HEK293 (cell line): ENCODE results near the gene C9orf72.

ENCODE experiments used
- GLI4 ChIP-seq: fragments of 450-650 bp; formaldehyde crosslinking; IDR thresholded peaks from 2 replicates; pipeline ENCODE4 v1.5.1; 2016; ENCODE audit warnings: missing biosample characterization, missing genetic modification characterization
- SP3 ChIP-seq: fragments of 450-650 bp; formaldehyde crosslinking; IDR thresholded peaks from 2 replicates; pipeline ENCODE4 v1.5.1; 2016; ENCODE audit warnings: missing biosample characterization, missing genetic modification characterization
- TSHZ1 ChIP-seq: fragments of 450-650 bp; formaldehyde crosslinking; IDR thresholded peaks from 2 replicates; pipeline ENCODE4 v1.5.1; 2016; ENCODE audit warnings: missing biosample characterization, missing genetic modification characterization, borderline replicate concordance
- ZBTB11 ChIP-seq: fragments of 450-650 bp; formaldehyde crosslinking; conservative IDR thresholded peaks from 2 replicates; pipeline ENCODE4 v1.5.1; 2016; ENCODE audit warnings: low read depth, missing biosample characterization, missing genetic modification characterization
- ZBTB6 ChIP-seq: fragments of 450-650 bp; formaldehyde crosslinking; IDR thresholded peaks from 2 replicates; pipeline ENCODE4 v1.5.1; 2017; ENCODE audit warnings: missing biosample characterization, missing genetic modification characterization
- ZNF146 ChIP-seq: fragments of 450-650 bp; formaldehyde crosslinking; IDR thresholded peaks from 2 replicates; pipeline ENCODE4 v1.5.1; 2016; ENCODE audit warnings: missing biosample characterization, missing genetic modification characterization
- ZNF16 ChIP-seq: fragments of 450-650 bp; formaldehyde crosslinking; IDR thresholded peaks from 2 replicates; pipeline ENCODE4 v1.5.1; 2016; ENCODE audit warnings: low read depth, missing biosample characterization, missing genetic modification characterization
- ZNF2 ChIP-seq: fragments of 450-650 bp; formaldehyde crosslinking; IDR thresholded peaks from 2 replicates; pipeline ENCODE4 v1.5.1; 2016; ENCODE audit warnings: missing biosample characterization, missing genetic modification characterization
- ZNF202 ChIP-seq: fragments of 450-650 bp; formaldehyde crosslinking; IDR thresholded peaks from 2 replicates; pipeline ENCODE4 v1.5.1; 2016; ENCODE audit warnings: missing biosample characterization, missing genetic modification characterization, borderline replicate concordance
- ZNF302 ChIP-seq: fragments of 450-650 bp; formaldehyde crosslinking; IDR thresholded peaks from 2 replicates; pipeline ENCODE4 v1.5.1; 2016; ENCODE audit warnings: missing biosample characterization, missing genetic modification characterization, low read depth
- ZNF426 ChIP-seq: fragments of 450-650 bp; formaldehyde crosslinking; IDR thresholded peaks from 2 replicates; pipeline ENCODE4 v1.5.1; 2017; ENCODE audit warnings: missing biosample characterization, missing genetic modification characterization, mild to moderate bottlenecking, inconsistent platforms, moderate library complexity
- ZNF544 ChIP-seq: fragments of 450-650 bp; formaldehyde crosslinking; IDR thresholded peaks from 2 replicates; pipeline ENCODE4 v1.5.0; 2017; ENCODE audit warnings: missing biosample characterization, missing genetic modification characterization
- ZNF561 ChIP-seq: fragments of 450-650 bp; IDR thresholded peaks from 2 replicates; pipeline ENCODE4 v1.5.1; 2018; ENCODE audit warnings: missing biosample characterization, missing genetic modification characterization, borderline replicate concordance
- ZNF654 ChIP-seq: fragments of 450-650 bp; formaldehyde crosslinking; IDR thresholded peaks from 2 replicates; pipeline ENCODE4 v1.5.1; 2016; ENCODE audit warnings: low read depth, missing biosample characterization, missing genetic modification characterization
- TF ChIP-seq, protein P1 (sequence below): fragments of 450-650 bp; formaldehyde crosslinking; IDR thresholded peaks from 2 replicates; pipeline ENCODE4 v1.5.1; 2016; ENCODE audit warnings: missing biosample characterization, missing genetic modification characterization
- TF ChIP-seq, protein P2 (sequence below): fragments of 450-650 bp; formaldehyde crosslinking; IDR thresholded peaks from 2 replicates; pipeline ENCODE4 v1.5.1; 2016; ENCODE audit warnings: missing biosample characterization, missing genetic modification characterization
- TF ChIP-seq, protein P3 (sequence below): fragments of 450-650 bp; formaldehyde crosslinking; IDR thresholded peaks from 2 replicates; pipeline ENCODE4 v1.5.1; 2016; ENCODE audit warnings: missing biosample characterization, missing genetic modification characterization
- TF ChIP-seq, protein P4 (sequence below): fragments of 450-650 bp; formaldehyde crosslinking; IDR thresholded peaks from 2 replicates; pipeline ENCODE4 v1.5.1; 2016; ENCODE audit warnings: missing biosample characterization, missing genetic modification characterization, low read depth

Gene C9orf72

GRCh38 chr9:27528076-27528885, 45.0 kb downstream of the C9orf72 start (continued):
- TF ChIP-seq, protein P1, sequence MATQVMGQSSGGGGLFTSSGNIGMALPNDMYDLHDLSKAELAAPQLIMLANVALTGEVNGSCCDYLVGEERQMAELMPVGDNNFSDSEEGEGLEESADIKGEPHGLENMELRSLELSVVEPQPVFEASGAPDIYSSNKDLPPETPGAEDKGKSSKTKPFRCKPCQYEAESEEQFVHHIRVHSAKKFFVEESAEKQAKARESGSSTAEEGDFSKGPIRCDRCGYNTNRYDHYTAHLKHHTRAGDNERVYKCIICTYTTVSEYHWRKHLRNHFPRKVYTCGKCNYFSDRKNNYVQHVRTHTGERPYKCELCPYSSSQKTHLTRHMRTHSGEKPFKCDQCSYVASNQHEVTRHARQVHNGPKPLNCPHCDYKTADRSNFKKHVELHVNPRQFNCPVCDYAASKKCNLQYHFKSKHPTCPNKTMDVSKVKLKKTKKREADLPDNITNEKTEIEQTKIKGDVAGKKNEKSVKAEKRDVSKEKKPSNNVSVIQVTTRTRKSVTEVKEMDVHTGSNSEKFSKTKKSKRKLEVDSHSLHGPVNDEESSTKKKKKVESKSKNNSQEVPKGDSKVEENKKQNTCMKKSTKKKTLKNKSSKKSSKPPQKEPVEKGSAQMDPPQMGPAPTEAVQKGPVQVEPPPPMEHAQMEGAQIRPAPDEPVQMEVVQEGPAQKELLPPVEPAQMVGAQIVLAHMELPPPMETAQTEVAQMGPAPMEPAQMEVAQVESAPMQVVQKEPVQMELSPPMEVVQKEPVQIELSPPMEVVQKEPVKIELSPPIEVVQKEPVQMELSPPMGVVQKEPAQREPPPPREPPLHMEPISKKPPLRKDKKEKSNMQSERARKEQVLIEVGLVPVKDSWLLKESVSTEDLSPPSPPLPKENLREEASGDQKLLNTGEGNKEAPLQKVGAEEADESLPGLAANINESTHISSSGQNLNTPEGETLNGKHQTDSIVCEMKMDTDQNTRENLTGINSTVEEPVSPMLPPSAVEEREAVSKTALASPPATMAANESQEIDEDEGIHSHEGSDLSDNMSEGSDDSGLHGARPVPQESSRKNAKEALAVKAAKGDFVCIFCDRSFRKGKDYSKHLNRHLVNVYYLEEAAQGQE (tag by site-specific recombination), result no peak
- TF ChIP-seq ZNF544 (no peak), ZNF146 (tag by site-specific recombination) (no peak), TSHZ1 (tag by site-specific recombination) (no peak), ZNF561 (tag by site-specific recombination) (no peak), ZNF202 (tag by site-specific recombination) (no peak), SP3 (tag by site-specific recombination) (peak; percentile 63), ZNF426 (no peak), ZBTB6 (tag by site-specific recombination) (no peak), ZBTB11 (no peak), ZNF16 (tag by site-specific recombination) (no peak), ZNF2 (tag by site-specific recombination) (no peak), ZNF654 (tag by site-specific recombination) (no peak), ZNF302 (no peak), GLI4 (no peak)
- TF ChIP-seq, protein P2, sequence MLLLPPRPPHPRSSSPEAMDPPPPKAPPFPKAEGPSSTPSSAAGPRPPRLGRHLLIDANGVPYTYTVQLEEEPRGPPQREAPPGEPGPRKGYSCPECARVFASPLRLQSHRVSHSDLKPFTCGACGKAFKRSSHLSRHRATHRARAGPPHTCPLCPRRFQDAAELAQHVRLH, result no peak
- TF ChIP-seq, protein P3, sequence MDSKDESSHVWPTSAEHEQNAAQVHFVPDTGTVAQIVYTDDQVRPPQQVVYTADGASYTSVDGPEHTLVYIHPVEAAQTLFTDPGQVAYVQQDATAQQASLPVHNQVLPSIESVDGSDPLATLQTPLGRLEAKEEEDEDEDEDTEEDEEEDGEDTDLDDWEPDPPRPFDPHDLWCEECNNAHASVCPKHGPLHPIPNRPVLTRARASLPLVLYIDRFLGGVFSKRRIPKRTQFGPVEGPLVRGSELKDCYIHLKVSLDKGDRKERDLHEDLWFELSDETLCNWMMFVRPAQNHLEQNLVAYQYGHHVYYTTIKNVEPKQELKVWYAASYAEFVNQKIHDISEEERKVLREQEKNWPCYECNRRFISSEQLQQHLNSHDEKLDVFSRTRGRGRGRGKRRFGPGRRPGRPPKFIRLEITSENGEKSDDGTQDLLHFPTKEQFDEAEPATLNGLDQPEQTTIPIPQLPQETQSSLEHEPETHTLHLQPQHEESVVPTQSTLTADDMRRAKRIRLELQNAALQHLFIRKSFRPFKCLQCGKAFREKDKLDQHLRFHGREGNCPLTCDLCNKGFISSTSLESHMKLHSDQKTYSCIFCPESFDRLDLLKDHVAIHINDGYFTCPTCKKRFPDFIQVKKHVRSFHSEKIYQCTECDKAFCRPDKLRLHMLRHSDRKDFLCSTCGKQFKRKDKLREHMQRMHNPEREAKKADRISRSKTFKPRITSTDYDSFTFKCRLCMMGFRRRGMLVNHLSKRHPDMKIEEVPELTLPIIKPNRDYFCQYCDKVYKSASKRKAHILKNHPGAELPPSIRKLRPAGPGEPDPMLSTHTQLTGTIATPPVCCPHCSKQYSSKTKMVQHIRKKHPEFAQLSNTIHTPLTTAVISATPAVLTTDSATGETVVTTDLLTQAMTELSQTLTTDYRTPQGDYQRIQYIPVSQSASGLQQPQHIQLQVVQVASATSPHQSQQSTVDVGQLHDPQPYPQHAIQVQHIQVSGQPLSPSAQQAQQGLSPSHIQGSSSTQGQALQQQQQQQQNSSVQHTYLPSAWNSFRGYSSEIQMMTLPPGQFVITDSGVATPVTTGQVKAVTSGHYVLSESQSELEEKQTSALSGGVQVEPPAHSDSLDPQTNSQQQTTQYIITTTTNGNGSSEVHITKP (tag by site-specific recombination), result peak; percentile 20
- TF ChIP-seq, protein P4, sequence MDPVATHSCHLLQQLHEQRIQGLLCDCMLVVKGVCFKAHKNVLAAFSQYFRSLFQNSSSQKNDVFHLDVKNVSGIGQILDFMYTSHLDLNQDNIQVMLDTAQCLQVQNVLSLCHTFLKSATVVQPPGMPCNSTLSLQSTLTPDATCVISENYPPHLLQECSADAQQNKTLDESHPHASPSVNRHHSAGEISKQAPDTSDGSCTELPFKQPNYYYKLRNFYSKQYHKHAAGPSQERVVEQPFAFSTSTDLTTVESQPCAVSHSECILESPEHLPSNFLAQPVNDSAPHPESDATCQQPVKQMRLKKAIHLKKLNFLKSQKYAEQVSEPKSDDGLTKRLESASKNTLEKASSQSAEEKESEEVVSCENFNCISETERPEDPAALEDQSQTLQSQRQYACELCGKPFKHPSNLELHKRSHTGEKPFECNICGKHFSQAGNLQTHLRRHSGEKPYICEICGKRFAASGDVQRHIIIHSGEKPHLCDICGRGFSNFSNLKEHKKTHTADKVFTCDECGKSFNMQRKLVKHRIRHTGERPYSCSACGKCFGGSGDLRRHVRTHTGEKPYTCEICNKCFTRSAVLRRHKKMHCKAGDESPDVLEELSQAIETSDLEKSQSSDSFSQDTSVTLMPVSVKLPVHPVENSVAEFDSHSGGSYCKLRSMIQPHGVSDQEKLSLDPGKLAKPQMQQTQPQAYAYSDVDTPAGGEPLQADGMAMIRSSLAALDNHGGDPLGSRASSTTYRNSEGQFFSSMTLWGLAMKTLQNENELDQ, result no peak
